Endodermal cell (in vitro differentiated cells): Measurements from ENCODE around the gene TMEM59L. TPM values are rescaled to one million over a fixed set of nuclear protein-coding genes. Genes with fewer than 3 reads are reported as not detected.
A peak's percentile ranks its signal among the peaks of the same experiment; 100 is the strongest.

Source experiments
- DNase-seq: peaks from one replicate; pipeline ENCODE4 v3.0.0-alpha.2; 2017
- H3K27ac ChIP-seq: 2 replicates; pipeline ENCODE4 v1.5.1; 2013; ENCODE audit warnings: mild to moderate bottlenecking, low read depth, low read length, moderate library complexity
- H3K27me3 ChIP-seq: 2 replicates; pipeline ENCODE4 v1.6.1; 2013; ENCODE audit warnings: mild to moderate bottlenecking, low read length, moderate library complexity; ENCODE audit not compliant: insufficient read depth, control insufficient read depth, poor library complexity, severe bottlenecking
- H3K36me3 ChIP-seq: 2 replicates; pipeline ENCODE4 v1.7.0; 2013; ENCODE audit warnings: mild to moderate bottlenecking, low read length, moderate library complexity; ENCODE audit not compliant: control insufficient read depth, insufficient read depth
- H3K4me1 ChIP-seq: one replicate; pipeline ENCODE4 v1.7.0; 2013; ENCODE audit warnings: low read length; ENCODE audit not compliant: control insufficient read depth, insufficient read depth
- H3K4me3 ChIP-seq: 2 replicates; pipeline ENCODE4 v1.5.1; 2013; ENCODE audit warnings: mild to moderate bottlenecking, low read length, moderate library complexity
- H3K9ac ChIP-seq: 2 replicates; pipeline ENCODE4 v1.6.1; 2013; ENCODE audit warnings: mild to moderate bottlenecking, low read length, moderate library complexity; ENCODE audit not compliant: poor library complexity, severe bottlenecking; ENCODE audit errors: extremely low read depth
- H3K9me3 ChIP-seq: 2 replicates; pipeline ENCODE4 v1.6.1; 2013; ENCODE audit warnings: mild to moderate bottlenecking, low read length, moderate library complexity; ENCODE audit not compliant: control insufficient read depth
- H3K27ac Mint-ChIP-seq: 2 replicates; pipeline ENCODE4 v1.8.0; 2020; ENCODE audit warnings: mixed read lengths
- H3K27me3 Mint-ChIP-seq: 2 replicates; pipeline ENCODE4 v1.8.0; 2021; ENCODE audit warnings: mild to moderate bottlenecking, mixed read lengths; ENCODE audit not compliant: insufficient read depth
- H3K36me3 Mint-ChIP-seq: 2 replicates; pipeline ENCODE4 v1.8.0; 2020; ENCODE audit warnings: low read depth, mixed read lengths
- H3K4me1 Mint-ChIP-seq: 2 replicates; pipeline ENCODE4 v1.8.0; 2020; ENCODE audit warnings: mixed read lengths
- H3K4me3 Mint-ChIP-seq: 2 replicates; pipeline ENCODE4 v1.8.0; 2020; ENCODE audit warnings: mild to moderate bottlenecking, moderate library complexity, mixed read lengths
- H3K9me3 Mint-ChIP-seq: 2 replicates; pipeline ENCODE4 v1.8.0; 2020; ENCODE audit warnings: mild to moderate bottlenecking, mixed read lengths
- WGBS, 2 experiments: methylation state at CpG; one replicate each; pipeline versions ENCODE4 v1.1.5 to v1.1.7; 2013; ENCODE audit warnings: missing lambda C conversion rate in 2 of 2, mixed read lengths in 1 of 2; ENCODE audit not compliant: insufficient coverage in 1 of 2, insufficient read length in 1 of 2; 5-methylcytosine and 5-hydroxymethylcytosine counted together
- total RNA-seq, 2 donors: library from RNA; stranded (reverse); fragmentation: NEBNext Ultra II Directional in 1 of 2; extraction: Animal tissue kit (Norgen Biotek cat#: 25700) in 1 of 2; gene quantifications; 2 replicates in 1 of 2; 3 replicates in 1 of 2; pipeline ENCODE4 v1.2.1, GENCODE V29; 2021
- TF ChIP-seq, protein P1 (sequence below): fragments of 200-600 bp; sonication (generic); conservative IDR thresholded peaks from 2 replicates; pipeline ENCODE4 v1.5.0; 2021; ENCODE audit warnings: antibody characterized with exemption, mild to moderate bottlenecking

TMEM59L gene
- total RNA-seq, 2 donors from 2014 or later = 5.0 to 7.2 TPM

GRCh38 chr19:18603255-18603957 lies 9.3 kb upstream of the TMEM59L start:
- Mint-ChIP-seq H3K4me1 (peaks cover 6% of the 10 kb centered on the region), H3K9me3 (no peaks in the 10 kb centered on the region), H3K36me3 (no peaks in the 10 kb centered on the region), H3K4me3 (peak overlapping the region; percentile 41), H3K27ac (no peak overlapping the region), H3K27me3 (peaks cover 61% of the 10 kb centered on the region)
- Histone ChIP-seq H3K9ac (no peak overlapping the region), H3K4me3 (no peak overlapping the region), H3K27ac (no peak overlapping the region), H3K9me3 (no peaks in the 10 kb centered on the region), H3K36me3 (no peaks in the 10 kb centered on the region), H3K4me1 (no peaks in the 10 kb centered on the region), H3K27me3 (peaks cover 67% of the 10 kb centered on the region)
- peak; percentile 81 for DNase-seq
- TF ChIP-seq, protein P1, sequence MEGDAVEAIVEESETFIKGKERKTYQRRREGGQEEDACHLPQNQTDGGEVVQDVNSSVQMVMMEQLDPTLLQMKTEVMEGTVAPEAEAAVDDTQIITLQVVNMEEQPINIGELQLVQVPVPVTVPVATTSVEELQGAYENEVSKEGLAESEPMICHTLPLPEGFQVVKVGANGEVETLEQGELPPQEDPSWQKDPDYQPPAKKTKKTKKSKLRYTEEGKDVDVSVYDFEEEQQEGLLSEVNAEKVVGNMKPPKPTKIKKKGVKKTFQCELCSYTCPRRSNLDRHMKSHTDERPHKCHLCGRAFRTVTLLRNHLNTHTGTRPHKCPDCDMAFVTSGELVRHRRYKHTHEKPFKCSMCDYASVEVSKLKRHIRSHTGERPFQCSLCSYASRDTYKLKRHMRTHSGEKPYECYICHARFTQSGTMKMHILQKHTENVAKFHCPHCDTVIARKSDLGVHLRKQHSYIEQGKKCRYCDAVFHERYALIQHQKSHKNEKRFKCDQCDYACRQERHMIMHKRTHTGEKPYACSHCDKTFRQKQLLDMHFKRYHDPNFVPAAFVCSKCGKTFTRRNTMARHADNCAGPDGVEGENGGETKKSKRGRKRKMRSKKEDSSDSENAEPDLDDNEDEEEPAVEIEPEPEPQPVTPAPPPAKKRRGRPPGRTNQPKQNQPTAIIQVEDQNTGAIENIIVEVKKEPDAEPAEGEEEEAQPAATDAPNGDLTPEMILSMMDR = peak; percentile 65
- WGBS, 2 experiments = 13 to 19% methylated on average over 11 to 32 of the region's 32 CpGs

DNA sequence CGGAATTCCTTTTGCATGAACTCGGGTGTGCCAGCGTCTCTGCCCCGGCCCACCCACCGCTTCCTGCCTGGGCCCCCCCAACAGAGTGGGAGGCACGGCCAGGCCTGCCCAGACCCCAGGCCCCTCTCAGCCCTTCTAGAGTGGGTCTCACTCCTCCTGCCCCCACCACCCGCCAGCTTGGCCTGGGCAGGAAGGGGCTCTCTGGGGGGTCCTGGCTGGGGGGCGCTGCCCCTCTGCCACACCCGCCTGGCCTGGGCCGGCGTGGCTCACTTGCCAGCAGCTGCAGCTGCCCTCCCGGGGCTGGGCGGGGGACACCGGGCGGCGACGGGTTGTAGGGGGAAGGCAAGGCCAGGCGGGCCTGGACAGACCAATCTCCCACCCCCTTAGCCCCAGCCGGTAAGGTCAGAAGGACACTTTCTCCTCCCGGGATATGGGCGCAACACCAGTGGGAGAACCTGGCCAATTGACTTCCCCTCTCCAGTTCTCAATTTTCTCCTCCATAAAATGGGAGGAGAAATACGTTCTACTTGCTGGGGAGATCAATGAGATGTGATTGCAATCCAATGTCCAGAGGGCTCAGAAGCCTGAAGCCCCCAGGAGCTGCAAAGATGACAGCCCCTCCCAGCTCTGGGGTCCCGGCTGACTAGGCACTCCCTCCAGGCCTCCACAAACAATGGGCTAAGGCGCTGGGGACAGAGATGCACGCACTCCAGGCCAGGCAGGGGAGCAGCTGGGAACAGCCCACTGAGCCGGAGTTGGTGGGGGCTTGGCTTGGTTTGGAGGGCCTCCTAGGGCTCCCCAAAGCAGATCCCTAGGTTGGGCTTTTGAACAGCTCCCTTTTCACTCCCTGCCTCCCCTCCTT lies 8.5 kb upstream of the TMEM59L start:
- peaks cover 75% of the 10 kb centered on the region for H3K27me3 ChIP-seq
- Mint-ChIP-seq H3K4me3 (no peak overlapping the region), H3K27ac (no peak overlapping the region), H3K9me3 (no peaks in the 10 kb centered on the region), H3K27me3 (peaks cover 69% of the 10 kb centered on the region), H3K4me1 (peaks cover 8% of the 10 kb centered on the region), H3K36me3 (no peaks in the 10 kb centered on the region)
- no peaks in the 10 kb centered on the region for H3K9me3 ChIP-seq
- peak; percentile 66 for DNase-seq
- H3K36me3 ChIP-seq = no peaks in the 10 kb centered on the region
- WGBS, 2 experiments = 8 to 26% methylated on average over 5 to 26 of the region's 26 CpGs
- H3K9ac ChIP-seq = no peak overlapping the region
- H3K27ac ChIP-seq = no peak overlapping the region
- H3K4me1 ChIP-seq = no peaks in the 10 kb centered on the region
- TF ChIP-seq, protein P1 = no peak
- no peak overlapping the region for H3K4me3 ChIP-seq

GRCh38 chr19:18604820-18605159 lies 7.9 kb upstream of the TMEM59L start:
- H3K9ac ChIP-seq = no peak overlapping the region
- Mint-ChIP-seq H3K36me3 (no peaks in the 10 kb centered on the region), H3K27ac (no peak overlapping the region), H3K4me1 (peaks cover 14% of the 10 kb centered on the region), H3K27me3 (peaks cover 72% of the 10 kb centered on the region), H3K4me3 (no peak overlapping the region), H3K9me3 (no peaks in the 10 kb centered on the region)
- H3K4me3 ChIP-seq = no peak overlapping the region
- peaks cover 81% of the 10 kb centered on the region for H3K27me3 ChIP-seq
- no peaks in the 10 kb centered on the region for H3K9me3 ChIP-seq
- no peaks in the 10 kb centered on the region for H3K4me1 ChIP-seq
- H3K36me3 ChIP-seq = no peaks in the 10 kb centered on the region
- no peak overlapping the region for H3K27ac ChIP-seq
- TF ChIP-seq, protein P1 = no peak
- no peak for DNase-seq
- WGBS, 2 experiments = 19 to 25% methylated on average over 8 to 10 of the region's 10 CpGs
